GM19324 (cell line): Measurements from ENCODE around the gene CLNK.
A peak's percentile ranks its signal among the peaks of the same experiment; 100 is the strongest.

Experiments
- ATAC-seq: cut with Tn5 transposase; IDR thresholded peaks from one replicate; pipeline ENCODE4 v1.9.1; 2021; ENCODE audit warnings: mild to moderate bottlenecking, moderate library complexity; ENCODE audit not compliant: unreplicated experiment, low FRiP score

CLNK gene

DNA sequence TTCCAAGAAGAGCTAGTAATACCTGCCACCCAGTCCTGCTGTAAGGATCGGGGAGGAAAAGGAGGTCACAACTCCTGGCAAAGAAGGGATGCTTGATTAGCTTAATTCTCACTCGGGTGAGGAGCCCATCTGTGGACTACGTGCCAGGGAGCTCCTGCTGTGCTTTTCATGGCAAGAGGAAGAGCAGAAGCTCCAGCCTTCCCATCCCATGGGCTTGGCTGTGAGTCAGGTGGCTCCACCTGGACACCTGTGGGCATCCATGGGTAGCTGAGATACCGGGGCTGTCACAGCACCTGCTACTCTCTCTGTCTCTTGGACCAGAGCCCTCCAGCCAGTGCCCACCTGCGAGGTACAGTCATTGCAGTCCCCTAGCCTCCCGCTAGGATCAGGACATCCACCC lies 18.0 kb downstream of the CLNK start:
- ATAC-seq = no peak

DNA sequence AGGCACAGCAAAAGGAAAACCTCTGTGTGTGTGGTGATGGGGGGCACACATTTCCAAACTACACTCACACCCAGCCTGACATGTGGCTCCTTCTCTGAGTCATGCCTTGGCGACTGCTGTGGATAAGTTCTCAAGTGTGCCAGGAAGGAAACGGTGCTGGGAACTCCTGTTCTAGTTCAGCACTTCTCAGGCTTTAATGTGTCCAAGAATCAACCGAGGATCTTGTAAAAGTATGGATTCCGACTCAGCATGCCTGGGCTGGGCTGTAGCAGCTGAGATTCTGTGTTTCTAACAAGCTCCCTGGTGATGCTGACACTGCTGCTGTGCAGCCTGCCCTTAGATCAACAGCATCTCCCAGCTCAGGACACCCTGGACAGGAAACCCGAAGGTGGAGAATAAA lies 20.2 kb downstream of the CLNK start:
- ATAC-seq = no peak

GRCh38 chr4:10662937-10663336 lies 21.6 kb downstream of the CLNK start:
- no peak for ATAC-seq

- ATAC-seq = no peak
Observed at GRCh38 chr4:10661047-10661446, 23.5 kb downstream of the CLNK start.

DNA sequence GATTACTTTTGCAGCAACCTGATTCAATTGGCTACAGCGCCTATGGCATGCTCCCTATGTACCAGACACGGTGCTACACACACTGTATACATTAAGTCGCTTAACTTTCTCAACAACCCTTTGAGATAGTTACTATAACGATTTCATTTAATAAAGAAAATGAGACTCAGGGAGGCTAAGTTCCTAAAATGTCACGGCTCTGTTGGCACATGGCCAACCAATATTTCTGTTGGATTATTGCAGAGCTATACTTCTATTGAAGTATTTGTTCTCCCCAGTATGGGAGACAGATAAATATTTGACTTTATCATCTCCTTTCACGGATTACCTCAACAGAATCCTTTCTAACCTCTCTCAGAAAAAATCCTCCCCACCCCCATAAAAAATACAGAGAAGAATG lies 25.3 kb downstream of the CLNK start:
- no peak for ATAC-seq

DNA sequence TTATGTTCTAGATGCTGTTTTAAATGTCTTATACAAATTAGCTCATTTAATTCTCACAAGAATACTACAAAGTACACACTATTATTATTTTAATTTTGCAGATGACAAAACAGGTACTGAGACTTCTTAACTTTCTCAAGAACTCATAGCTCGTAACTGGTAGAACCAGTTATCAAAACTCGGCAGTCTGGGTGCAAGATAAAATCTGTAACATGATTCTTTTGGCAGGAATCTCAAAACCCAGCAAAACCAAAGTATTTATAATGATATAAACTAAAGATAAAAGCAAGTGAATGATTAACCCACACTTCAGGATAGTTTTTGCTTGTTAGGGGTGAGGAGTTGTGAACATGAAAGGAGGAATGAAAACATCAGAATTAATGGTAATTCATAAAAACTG lies 27.6 kb downstream of the CLNK start:
- ATAC-seq = no peak

DNA sequence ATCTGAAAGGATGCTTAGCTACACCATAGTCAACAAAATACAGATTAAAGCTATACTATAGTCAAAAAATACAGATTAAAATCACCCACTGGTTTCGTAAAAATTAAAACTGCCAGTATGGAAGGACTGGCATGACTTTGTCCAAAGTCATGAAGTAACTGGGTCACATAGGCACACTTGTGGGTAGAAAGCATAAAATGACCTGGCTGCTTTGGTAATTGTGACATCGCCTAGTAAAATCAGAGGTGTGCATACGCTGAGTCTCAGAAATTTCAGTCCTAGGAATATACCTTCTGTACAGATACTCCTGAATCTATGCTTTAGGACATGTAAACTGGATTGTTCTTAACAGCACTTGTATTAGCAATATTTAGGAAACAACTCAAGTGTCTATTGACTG lies 28.1 kb downstream of the CLNK start:
- no peak for ATAC-seq

GRCh38 chr4:10655968-10656367 lies 28.6 kb downstream of the CLNK start:
- ATAC-seq = no peak

DNA sequence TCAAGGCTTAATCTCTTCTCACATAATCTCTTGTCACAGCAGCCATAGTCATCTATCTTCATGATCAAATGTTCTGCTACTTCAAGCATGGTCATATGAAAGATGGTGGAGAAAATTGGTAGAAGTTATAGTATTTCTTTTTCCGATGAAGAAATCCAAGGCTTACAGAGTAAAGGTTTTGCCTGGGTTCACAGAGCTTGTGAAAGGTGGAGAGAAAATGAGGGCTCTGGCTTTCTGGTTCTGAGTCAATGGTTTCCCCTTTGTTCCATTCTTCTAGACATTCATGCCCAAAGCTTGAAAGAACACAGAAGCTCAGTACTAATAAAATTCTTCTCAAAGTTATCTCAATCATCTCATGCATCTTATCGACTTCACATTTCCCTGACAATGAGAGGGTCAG lies 36.1 kb downstream of the CLNK start:
- ATAC-seq = no peak

DNA sequence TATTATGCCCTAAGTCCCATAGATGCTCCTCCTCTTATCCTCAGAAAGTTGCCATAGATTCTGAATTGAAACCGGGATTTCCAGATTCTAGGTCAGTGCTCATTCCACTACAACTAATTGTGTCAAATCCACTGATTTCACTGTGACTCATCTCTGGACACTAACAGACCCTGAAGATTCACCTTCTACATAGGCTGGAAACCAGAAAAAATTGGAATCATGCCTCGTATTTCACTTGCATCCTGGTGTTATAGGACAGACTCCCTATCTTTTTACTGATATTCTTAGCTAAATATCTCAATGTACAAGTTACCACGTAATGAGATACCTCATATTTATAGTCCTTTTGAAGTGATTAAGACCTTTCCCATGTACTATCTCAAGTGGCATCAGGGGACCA lies 36.7 kb downstream of the CLNK start:
- no peak for ATAC-seq

DNA sequence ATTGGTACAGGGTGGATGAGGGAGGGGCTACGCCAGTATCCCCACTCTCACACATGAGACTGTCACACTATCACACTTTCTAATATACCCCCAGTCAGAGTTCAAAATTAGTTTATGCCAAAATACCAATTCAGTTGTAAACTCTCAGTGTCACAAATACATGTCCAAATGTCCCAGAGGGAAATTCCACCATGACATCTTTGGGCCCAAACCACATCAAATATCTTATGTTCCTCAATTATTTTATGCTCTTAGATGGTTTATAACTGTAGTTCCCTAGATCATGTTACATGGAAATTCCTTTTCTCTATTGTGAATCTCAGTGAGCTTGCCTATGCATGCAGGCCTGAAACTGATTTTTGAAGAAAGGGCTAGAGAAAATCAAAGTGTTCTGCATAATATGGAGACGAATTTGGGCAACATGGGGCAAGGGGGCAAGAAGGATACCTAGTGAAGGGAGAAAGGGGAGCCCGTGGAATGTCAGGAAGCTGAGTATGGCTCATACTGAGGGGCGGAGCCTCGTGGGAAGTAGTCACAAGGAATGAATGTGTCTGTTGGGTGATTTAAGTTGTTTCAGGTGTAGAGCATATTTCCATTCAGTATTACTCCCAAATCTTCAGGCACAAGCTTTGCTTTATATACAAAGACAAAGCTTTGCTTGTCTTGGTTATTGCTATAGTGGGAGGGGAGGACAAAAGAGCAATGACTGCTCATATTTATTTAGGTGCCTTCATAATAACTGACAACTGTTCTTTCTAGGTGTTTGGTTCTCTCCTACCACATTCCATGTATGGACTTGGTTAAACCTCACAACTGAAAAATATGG lies 40.8 kb downstream of the CLNK start:
- ATAC-seq = no peak

DNA sequence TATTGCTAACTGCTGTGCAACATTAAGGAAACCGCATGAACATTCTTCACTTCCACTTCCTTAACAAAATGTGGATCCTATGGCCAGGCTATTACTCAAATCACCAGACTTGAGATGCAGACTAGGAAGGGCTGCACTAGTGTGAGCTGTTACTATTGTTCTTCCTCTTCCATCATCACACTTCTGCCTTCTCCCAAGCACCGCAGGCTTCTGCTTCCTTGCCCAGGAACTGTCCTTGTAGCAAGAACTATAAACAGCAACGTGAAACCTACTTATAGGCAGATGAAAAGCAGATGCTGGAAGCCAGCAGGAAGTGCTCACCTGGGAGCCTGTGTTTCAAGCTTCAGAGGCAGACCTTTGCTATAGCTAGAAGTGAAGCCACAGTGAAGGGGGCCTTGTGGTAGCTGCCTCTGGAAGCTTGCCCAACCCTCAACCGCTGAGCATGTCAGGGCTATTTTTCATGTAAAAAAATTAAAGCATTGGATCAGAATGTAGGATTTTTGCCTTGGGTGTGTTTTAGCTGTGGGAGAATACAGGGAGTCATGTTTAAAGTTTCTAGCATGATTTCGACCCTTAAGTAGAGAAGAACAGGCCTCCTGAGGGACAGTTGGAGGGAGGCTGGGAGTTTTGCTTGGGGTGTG lies 43.9 kb downstream of the CLNK start:
- no peak for ATAC-seq

DNA sequence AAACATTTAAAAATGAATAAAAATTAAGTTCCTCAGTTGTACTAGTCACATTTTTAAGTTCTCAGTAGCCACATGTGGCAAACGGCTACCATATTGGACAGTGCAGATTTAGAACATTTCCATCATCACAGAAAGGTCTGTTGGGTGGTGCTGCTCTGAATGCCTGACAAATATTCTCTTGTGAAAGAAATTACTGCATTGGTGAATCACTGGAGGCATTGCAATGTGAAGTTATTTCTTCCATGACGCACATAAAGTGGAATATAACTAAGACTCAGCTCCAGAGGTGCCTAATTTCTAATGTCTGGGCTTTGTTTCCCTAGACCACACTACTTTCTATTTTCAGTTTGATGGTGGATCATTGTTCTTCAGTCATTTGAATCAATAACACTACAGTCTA lies 44.9 kb downstream of the CLNK start:
- ATAC-seq = no peak

- no peak for ATAC-seq
Observed at GRCh38 chr4:10639100-10639499, 45.5 kb downstream of the CLNK start.

- no peak for ATAC-seq
Observed at GRCh38 chr4:10635091-10635490, 49.5 kb downstream of the CLNK start.

- ATAC-seq = no peak
Observed at GRCh38 chr4:10629394-10629793, 55.2 kb downstream of the CLNK start.

- no peak for ATAC-seq
Observed at GRCh38 chr4:10625131-10625530, 59.4 kb downstream of the CLNK start.

DNA sequence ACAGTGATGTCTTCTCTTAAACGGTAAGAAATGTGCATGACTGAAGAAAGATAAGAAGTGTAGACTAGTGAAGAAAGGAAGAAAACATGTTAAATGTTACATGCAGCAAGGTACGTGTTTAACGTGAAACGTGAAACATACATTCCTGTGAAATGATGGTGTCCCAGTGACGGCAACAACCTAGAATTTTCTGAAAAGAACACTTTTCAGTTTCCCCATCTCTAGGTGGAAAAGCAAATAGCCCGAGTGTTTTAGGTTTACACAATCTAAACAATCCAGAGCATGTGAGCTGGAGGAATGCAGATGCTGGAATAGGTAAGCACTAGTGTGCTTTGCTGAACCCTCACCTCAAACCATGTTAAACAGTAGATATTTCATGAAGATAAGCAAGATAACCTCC lies 60.7 kb downstream of the CLNK start:
- no peak for ATAC-seq

DNA sequence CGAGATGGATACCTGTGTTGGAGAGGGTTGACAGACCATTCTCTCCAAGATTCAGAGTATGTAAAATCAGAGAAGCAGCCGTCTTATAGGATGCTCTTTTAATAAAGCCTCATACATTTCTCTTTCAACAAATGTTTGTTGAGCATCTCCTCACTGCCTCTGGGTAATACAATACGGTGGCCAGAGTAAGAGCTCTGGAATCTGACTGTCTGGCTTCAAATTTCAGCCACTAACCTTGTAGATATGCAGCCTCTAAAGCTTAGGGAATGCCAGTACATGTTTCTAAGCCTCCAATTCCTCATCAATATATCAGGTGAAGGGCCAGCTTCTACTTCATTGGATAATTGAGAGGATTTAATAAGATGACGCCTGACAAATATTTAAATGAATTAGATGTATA lies 61.3 kb downstream of the CLNK start:
- no peak for ATAC-seq

GRCh38 chr4:10622728-10623127 lies 61.8 kb downstream of the CLNK start:
- ATAC-seq = peak; percentile 53

DNA sequence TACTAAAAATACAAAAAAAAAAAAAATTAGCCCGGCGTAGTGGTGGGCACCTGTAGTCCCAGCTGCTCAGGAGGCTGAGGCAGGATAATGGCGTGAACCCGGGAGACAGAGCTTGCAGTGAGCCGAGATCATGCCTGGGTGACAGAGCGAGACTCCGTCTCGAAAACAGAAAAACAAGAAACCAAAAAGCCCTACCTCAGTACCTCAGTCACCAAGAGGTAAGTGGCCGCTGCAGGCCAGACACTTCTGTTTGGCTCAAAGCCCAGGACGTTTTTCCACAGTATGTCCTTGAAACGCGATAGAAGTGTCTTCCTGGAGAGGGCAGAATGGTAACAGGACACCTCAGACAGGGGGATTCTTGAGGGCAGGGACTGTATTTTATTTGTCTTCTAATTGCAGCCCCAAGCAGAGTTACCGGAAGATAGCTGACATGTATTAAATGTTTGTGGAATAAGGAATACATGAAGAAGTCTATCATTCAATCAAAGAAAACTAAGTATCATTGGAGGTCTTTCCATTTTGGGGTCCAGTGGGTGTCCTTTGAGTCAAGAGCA lies 63.6 kb downstream of the CLNK start:
- no peak for ATAC-seq

- no peak for ATAC-seq
Observed at GRCh38 chr4:10619855-10620254, 64.7 kb downstream of the CLNK start.
